Activated naive CD8-positive, alpha-beta T cell treated with anti-CD3 and anti-CD28 coated beads, Interleukin-2, amount 50 U/mL, for 24 hours (primary cell): ENCODE data around the gene TPP1.
A peak's percentile ranks its signal among the peaks of the same experiment; 100 is the strongest.

Experiments used
- ATAC-seq: fragments of 150-1000 bp; cut with Tn5 transposase; one replicate; pipeline ENCODE4 v1.10.0; 2021
- DNase-seq: peaks from one replicate; pipeline ENCODE4 v3.0.0; 2021
- H3K27ac Mint-ChIP-seq: one replicate; pipeline ENCODE4 v1.8.0; 2021; ENCODE audit warnings: mild to moderate bottlenecking, mixed read lengths
- H3K27me3 Mint-ChIP-seq: one replicate; pipeline ENCODE4 v1.8.0; 2021; ENCODE audit warnings: mixed read lengths
- H3K36me3 Mint-ChIP-seq: one replicate; pipeline ENCODE4 v1.8.0; 2021; ENCODE audit warnings: low read depth, mixed read lengths
- H3K4me1 Mint-ChIP-seq: one replicate; pipeline ENCODE4 v1.8.0; 2021; ENCODE audit warnings: mixed read lengths
- H3K4me3 Mint-ChIP-seq: one replicate; pipeline ENCODE4 v1.8.0; 2021; ENCODE audit warnings: mild to moderate bottlenecking, moderate library complexity, mixed read lengths
- H3K9me3 Mint-ChIP-seq: one replicate; pipeline ENCODE4 v1.8.0; 2021; ENCODE audit warnings: mixed read lengths

The TPP1 gene

GRCh38 chr11:6579681-6580080 lies 39.5 kb downstream of the TPP1 start:
- H3K9me3 Mint-ChIP-seq = peaks cover 22% of the 10 kb centered on the region
- no peak overlapping the region for H3K4me3 Mint-ChIP-seq
- H3K27me3 Mint-ChIP-seq = no peaks in the 10 kb centered on the region
- DNase-seq = no peak
- ATAC-seq = no peak
- H3K4me1 Mint-ChIP-seq = no peaks in the 10 kb centered on the region
- H3K36me3 Mint-ChIP-seq = peaks cover 37% of the 10 kb centered on the region
- no peak overlapping the region for H3K27ac Mint-ChIP-seq

DNA sequence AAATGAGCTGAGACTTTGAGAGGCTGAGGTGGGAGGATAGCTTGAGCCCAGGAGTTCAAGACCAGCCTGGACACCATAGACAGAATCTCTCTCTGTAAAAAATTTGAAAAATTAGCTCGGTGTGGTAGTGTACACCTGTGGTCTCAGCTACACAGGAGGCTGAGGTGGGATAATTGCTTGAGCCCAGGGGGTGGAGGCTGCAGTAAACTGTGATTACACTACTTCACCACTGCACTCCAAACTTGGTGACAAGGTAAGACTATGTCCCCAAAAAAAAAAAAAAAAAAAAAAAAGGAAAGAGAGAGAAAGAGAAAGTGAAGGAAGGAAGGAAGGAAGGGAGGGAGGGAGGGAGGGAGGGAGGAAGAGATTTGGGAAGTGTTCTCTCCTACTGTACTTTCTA lies 41.1 kb downstream of the TPP1 start:
- H3K4me3 Mint-ChIP-seq = no peak overlapping the region
- no peaks in the 10 kb centered on the region for H3K4me1 Mint-ChIP-seq
- DNase-seq (no peak), ATAC-seq (no peak)
- H3K27ac Mint-ChIP-seq = no peak overlapping the region
- no peaks in the 10 kb centered on the region for H3K27me3 Mint-ChIP-seq
- peaks cover 21% of the 10 kb centered on the region for H3K36me3 Mint-ChIP-seq
- H3K9me3 Mint-ChIP-seq = peaks cover 7% of the 10 kb centered on the region

GRCh38 chr11:6576471-6577373 lies 42.5 kb downstream of the TPP1 start:
- Mint-ChIP-seq H3K9me3 (no peaks in the 10 kb centered on the region), H3K27ac (no peak overlapping the region), H3K27me3 (no peaks in the 10 kb centered on the region), H3K4me3 (no peak overlapping the region), H3K4me1 (no peaks in the 10 kb centered on the region), H3K36me3 (peaks cover 19% of the 10 kb centered on the region)
- no peak for DNase-seq
- ATAC-seq = no peak

DNA sequence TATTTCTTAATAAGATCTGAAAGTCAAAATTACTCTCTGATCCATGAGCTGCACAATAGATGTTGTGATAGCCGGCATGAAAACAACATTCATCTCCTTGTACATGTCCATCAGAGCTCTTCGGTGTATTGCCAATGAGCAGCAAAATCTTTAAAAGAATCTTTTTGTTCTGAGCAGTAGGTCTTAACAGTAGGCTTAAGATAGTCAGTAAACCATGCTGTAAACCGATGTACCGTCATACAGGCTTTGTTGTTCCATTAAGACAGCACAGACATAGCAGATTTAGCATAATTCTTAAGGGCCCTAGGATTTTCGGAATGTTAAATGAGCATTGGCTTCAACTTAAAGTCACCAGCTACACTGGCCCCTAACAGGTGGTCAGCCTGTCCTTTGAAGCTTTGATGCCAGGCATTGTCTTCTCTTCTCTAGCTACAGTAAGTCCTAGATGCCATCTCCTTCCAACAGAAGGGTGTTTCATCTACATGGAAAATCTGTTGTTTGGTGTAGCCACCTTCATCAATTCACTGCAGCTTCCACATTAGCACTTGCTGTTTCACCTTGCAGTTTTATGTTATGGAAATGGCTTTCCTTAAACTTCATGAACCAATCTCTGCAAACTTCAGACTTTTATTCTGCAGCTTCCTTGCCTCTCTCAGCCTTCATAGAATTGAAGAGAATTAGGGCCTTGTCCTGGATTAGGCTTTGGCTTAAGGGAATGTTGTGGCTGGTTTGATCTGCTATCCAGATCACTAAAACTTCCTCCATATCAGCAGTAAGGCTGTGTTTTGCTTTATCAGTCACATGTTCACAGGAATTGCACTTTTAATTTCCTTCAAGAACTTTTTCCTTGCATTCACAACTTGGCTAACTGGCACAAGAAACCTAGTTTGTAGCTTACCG lies 44.2 kb downstream of the TPP1 start:
- no peak overlapping the region for H3K4me3 Mint-ChIP-seq
- peaks cover 10% of the 10 kb centered on the region for H3K36me3 Mint-ChIP-seq
- no peak overlapping the region for H3K27ac Mint-ChIP-seq
- no peak for DNase-seq
- no peaks in the 10 kb centered on the region for H3K4me1 Mint-ChIP-seq
- H3K27me3 Mint-ChIP-seq = no peaks in the 10 kb centered on the region
- no peaks in the 10 kb centered on the region for H3K9me3 Mint-ChIP-seq
- ATAC-seq = no peak

- Mint-ChIP-seq H3K4me1 (no peaks in the 10 kb centered on the region), H3K27me3 (no peaks in the 10 kb centered on the region), H3K36me3 (peaks cover 13% of the 10 kb centered on the region), H3K4me3 (no peak overlapping the region), H3K9me3 (no peaks in the 10 kb centered on the region), H3K27ac (no peak overlapping the region)
- DNase-seq (no peak), ATAC-seq (no peak)
Measured at GRCh38 chr11:6572215-6572614, 47.0 kb downstream of the TPP1 start.

GRCh38 chr11:6571434-6572008 lies 47.7 kb downstream of the TPP1 start:
- ATAC-seq (no peak), DNase-seq (no peak)
- no peaks in the 10 kb centered on the region for H3K4me1 Mint-ChIP-seq
- H3K9me3 Mint-ChIP-seq = no peaks in the 10 kb centered on the region
- peaks cover 13% of the 10 kb centered on the region for H3K36me3 Mint-ChIP-seq
- no peaks in the 10 kb centered on the region for H3K27me3 Mint-ChIP-seq
- H3K27ac Mint-ChIP-seq = no peak overlapping the region
- H3K4me3 Mint-ChIP-seq = no peak overlapping the region

DNA sequence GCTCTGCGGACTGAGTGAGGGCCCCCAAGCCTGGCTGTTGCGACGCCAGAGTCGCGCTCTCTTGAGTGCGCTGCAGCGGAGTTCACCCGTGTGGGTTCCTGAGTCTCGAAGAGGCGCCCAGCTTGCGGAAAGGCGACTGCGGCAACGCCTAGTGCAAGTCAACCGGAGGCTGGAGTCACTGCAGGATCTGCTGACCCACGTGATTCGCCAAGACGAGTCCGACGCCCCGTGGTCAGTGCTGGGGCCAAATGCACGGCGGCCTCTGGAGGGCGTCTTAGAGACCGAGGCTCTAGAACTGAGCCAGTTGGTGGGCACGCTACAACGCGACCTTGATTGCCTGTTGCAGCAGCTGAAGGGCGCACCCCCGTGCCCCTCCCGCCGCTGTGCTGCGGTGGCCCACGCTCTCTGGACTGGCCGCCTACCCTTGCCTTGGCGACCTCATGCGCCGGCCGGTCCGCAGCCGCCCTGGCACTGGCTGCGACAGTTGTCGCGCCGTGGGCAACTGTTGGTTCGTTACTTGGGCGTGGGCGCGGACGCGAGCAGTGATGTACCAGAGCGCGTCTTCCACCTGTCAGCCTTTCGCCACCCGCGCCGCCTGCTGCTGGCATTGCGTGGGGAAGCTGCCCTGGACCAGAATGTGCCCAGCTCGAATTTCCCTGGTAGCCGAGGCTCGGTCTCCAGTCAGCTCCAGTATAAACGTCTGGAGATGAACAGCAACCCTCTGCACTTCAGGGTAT lies 48.4 kb downstream of the TPP1 start:
- Mint-ChIP-seq H3K27me3 (no peaks in the 10 kb centered on the region), H3K4me1 (no peaks in the 10 kb centered on the region), H3K9me3 (no peaks in the 10 kb centered on the region), H3K36me3 (peaks cover 13% of the 10 kb centered on the region), H3K4me3 (no peak overlapping the region), H3K27ac (no peak overlapping the region)
- DNase-seq (no peak), ATAC-seq (no peak)

DNA sequence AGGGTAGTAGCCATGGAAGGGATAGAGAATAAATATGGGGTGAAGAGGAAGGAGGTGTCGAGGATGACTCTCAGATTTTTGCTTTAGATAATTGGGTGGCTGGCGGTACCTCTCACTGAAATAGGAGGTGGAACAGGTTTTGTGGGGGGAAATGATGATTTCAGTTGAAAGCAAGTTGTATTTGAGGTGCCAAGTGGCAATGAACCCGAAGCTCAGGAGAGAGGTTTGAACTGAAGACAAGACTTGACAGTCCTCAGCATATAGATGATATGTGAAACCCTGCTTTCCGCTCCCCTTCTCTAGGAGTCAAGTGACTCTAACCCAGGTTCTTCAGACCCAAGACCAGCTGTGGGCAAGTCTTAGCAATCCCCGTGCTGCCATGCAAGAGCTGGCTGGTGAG lies 49.5 kb downstream of the TPP1 start:
- no peaks in the 10 kb centered on the region for H3K4me1 Mint-ChIP-seq
- H3K36me3 Mint-ChIP-seq = peaks cover 13% of the 10 kb centered on the region
- H3K9me3 Mint-ChIP-seq = no peaks in the 10 kb centered on the region
- DNase-seq (no peak), ATAC-seq (no peak)
- no peaks in the 10 kb centered on the region for H3K27me3 Mint-ChIP-seq
- H3K4me3 Mint-ChIP-seq = no peak overlapping the region
- peak overlapping the region; percentile 17 for H3K27ac Mint-ChIP-seq

DNA sequence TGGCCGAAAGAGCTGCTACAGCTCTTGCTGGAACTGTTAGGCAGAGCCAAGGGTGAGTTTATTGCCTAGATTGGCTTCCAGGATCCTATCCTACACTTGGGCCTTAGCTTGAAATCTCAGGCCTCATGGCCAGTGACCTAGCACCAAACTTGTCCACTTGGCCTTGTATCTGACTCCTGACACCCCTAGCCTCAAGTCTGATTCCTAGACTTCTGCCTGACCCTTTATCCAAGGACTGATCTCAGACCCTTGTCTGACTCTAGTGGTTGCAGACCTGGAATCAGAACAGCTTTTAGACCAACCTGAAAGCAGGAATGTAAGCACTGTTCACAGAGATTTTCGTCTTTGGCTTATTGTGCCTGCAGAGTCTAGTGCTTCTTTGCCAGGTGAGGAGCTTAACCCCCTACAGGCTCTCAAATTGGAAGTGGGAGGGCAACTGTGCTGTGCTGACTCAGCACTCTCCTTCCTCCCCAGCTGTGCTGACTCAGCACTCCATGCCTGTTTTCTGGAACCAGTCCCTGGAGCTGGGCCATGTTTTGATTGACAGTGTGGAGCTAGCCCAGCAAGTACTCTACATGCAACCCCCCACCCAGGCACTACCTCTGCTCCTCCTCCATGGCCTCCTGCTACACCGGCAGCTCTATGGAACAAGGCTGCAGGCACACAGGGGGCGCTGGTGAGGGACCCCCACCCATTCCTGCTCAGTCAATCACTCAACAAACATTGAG lies 50.9 kb downstream of the TPP1 start:
- no peaks in the 10 kb centered on the region for H3K27me3 Mint-ChIP-seq
- H3K36me3 Mint-ChIP-seq = peaks cover 13% of the 10 kb centered on the region
- no peaks in the 10 kb centered on the region for H3K9me3 Mint-ChIP-seq
- DNase-seq (no peak), ATAC-seq (no peak)
- H3K4me1 Mint-ChIP-seq = no peaks in the 10 kb centered on the region
- H3K27ac Mint-ChIP-seq = no peak overlapping the region
- H3K4me3 Mint-ChIP-seq = no peak overlapping the region

DNA sequence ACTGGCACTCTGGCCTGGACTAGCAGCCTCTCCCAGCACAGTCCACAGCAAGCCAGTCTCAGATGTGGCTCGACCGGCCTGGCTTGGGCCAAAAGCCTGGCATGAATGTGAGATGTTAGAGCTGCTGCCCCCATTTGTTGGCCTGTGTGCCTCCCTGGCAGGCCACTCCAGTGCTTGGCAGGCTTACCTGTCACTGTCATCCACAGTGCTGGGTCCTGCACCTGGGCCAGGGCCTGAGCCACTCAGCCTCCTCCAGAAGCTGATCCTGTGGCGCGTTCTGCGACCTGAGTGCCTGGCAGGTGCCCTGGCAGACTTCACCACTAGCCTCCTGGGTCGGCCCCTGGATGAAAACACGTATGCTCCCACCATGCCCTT lies 51.9 kb downstream of the TPP1 start:
- H3K27ac Mint-ChIP-seq = no peak overlapping the region
- ATAC-seq (no peak), DNase-seq (no peak)
- peaks cover 9% of the 10 kb centered on the region for H3K36me3 Mint-ChIP-seq
- no peak overlapping the region for H3K4me3 Mint-ChIP-seq
- H3K9me3 Mint-ChIP-seq = no peaks in the 10 kb centered on the region
- no peaks in the 10 kb centered on the region for H3K4me1 Mint-ChIP-seq
- H3K27me3 Mint-ChIP-seq = no peaks in the 10 kb centered on the region

DNA sequence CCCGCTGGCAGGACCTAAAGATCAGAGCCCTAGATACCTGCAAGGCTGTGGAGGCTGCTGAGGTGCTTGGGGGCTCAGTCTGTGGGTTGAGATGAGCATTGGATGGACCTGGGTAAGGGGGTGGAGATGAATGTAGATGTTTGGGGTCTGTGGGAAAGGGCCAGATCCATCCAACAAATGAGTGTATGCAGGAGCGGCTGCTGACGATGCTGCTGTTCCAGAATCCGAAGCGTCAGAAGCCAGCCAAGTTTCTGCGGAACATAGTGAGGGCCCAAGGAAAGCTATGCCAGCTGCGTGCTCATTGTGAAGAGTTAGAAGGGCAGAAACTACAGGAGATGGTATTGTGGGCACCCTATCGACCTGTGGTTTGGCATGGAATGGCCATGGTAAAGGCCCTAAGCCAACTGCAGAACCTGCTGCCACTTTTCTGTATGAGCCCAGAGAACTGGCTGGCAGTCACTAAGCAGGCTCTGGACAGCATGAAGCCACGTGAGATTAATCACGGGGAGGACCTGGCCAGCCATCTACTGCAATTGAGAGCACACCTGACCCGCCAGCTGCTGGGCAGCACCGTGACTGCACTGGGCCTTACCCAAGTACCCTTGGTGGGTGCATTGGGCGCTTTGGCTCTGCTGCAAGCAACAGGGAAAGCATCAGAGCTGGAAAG lies 52.4 kb downstream of the TPP1 start:
- Mint-ChIP-seq H3K27ac (no peak overlapping the region), H3K27me3 (no peaks in the 10 kb centered on the region), H3K9me3 (no peaks in the 10 kb centered on the region), H3K36me3 (peaks cover 3% of the 10 kb centered on the region), H3K4me1 (no peaks in the 10 kb centered on the region), H3K4me3 (no peak overlapping the region)
- no peak for ATAC-seq
- DNase-seq = no peak

GRCh38 chr11:6565988-6566703 lies 53.1 kb downstream of the TPP1 start:
- Mint-ChIP-seq H3K4me3 (no peak overlapping the region), H3K9me3 (no peaks in the 10 kb centered on the region), H3K27me3 (no peaks in the 10 kb centered on the region), H3K4me1 (no peaks in the 10 kb centered on the region), H3K36me3 (peaks cover 3% of the 10 kb centered on the region), H3K27ac (no peak overlapping the region)
- ATAC-seq (no peak), DNase-seq (no peak)

- Mint-ChIP-seq H3K4me1 (no peaks in the 10 kb centered on the region), H3K9me3 (no peaks in the 10 kb centered on the region), H3K36me3 (peaks cover 3% of the 10 kb centered on the region), H3K27ac (no peak overlapping the region), H3K4me3 (no peak overlapping the region), H3K27me3 (no peaks in the 10 kb centered on the region)
- ATAC-seq (no peak), DNase-seq (no peak)
Measured at GRCh38 chr11:6565325-6565724, 53.9 kb downstream of the TPP1 start.
